HL-60 (cell line): Measurements from ENCODE around the gene FMNL3.
"Not testable (repeated sequence)": the region's sequence is repeated elsewhere in the genome, so short reads cannot be mapped to it uniquely, and the experiment has no call there.

Experiments
- CTCF ChIP-seq: IDR thresholded peaks from one replicate; pipeline ENCODE4 v1.5.1; 2011; ENCODE audit warnings: low read length, control low read depth, inconsistent platforms; ENCODE audit not compliant: insufficient read depth
- REST ChIP-seq: IDR thresholded peaks from 2 replicates; pipeline ENCODE4 v1.6.1; 2012; ENCODE audit warnings: low read depth; ENCODE audit not compliant: insufficient replicate concordance

- TF ChIP-seq CTCF, REST: not testable (repeated sequence)
Observed at GRCh38 chr12:49734900-49735299, 27.7 kb upstream of the FMNL3 start.
